ENCODE measurements around the gene SLIT3.

- TF ChIP-seq POLR2A (IDR thresholded peaks at IDR 0.05) (no peak), CTCF (IDR thresholded peaks at IDR 0.05) (no peak)
Observed at GRCh38 chr5:168991311-168991710, 309.6 kb downstream of the SLIT3 start.
